ENCODE measurements around the gene GLS. TPM values are rescaled to one million over a fixed set of nuclear protein-coding genes. Genes with fewer than 3 reads are reported as not detected.

Gene GLS
- total and polyA plus RNA-seq, 9 donors = 20.2 to 141 (median 76.0) TPM

DNA sequence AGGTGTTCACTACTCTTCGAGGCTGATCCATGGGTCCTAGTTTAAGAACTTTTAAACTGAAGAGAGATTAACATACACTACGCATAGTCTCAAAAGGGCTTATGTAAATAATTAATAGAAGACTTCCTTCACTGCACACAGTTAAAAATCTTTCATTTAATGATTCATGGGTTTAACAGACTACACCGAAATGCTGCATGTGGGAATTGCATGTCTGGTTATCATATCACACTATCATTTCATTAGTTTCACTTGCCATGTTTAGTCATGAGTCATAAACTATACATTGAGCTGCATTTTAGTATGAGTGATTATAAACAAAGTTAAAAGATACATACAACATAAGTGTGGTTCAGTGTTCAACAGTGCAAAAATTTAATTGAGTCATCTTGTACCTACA, 31.2 kb downstream of the GLS start:
- H3K4me1 ChIP-seq (ENCODE audit: insufficient read depth) = no peaks in the 10 kb centered on the region
- DNase-seq = no peak
- no peaks in the 10 kb centered on the region for H3K9me3 ChIP-seq
- no peak overlapping the region for H3K4me3 ChIP-seq
- TF ChIP-seq POLR2A (IDR thresholded peaks at IDR 0.05) (no peak), EP300 (IDR thresholded peaks at IDR 0.05) (no peak)
- TF ChIP-seq, protein P1, sequence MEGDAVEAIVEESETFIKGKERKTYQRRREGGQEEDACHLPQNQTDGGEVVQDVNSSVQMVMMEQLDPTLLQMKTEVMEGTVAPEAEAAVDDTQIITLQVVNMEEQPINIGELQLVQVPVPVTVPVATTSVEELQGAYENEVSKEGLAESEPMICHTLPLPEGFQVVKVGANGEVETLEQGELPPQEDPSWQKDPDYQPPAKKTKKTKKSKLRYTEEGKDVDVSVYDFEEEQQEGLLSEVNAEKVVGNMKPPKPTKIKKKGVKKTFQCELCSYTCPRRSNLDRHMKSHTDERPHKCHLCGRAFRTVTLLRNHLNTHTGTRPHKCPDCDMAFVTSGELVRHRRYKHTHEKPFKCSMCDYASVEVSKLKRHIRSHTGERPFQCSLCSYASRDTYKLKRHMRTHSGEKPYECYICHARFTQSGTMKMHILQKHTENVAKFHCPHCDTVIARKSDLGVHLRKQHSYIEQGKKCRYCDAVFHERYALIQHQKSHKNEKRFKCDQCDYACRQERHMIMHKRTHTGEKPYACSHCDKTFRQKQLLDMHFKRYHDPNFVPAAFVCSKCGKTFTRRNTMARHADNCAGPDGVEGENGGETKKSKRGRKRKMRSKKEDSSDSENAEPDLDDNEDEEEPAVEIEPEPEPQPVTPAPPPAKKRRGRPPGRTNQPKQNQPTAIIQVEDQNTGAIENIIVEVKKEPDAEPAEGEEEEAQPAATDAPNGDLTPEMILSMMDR (IDR thresholded peaks at IDR 0.05) = no peak
- H3K36me3 ChIP-seq = no peaks in the 10 kb centered on the region
- no peaks in the 10 kb centered on the region for H3K27me3 ChIP-seq
- intact Hi-C loops (cut with DNase I) = no loop called here
- 93 to 96% (median 95%) methylated on average over 3 of the region's 3 CpGs for WGBS, 3 donors
- H3K27ac ChIP-seq = no peak overlapping the region

DNA sequence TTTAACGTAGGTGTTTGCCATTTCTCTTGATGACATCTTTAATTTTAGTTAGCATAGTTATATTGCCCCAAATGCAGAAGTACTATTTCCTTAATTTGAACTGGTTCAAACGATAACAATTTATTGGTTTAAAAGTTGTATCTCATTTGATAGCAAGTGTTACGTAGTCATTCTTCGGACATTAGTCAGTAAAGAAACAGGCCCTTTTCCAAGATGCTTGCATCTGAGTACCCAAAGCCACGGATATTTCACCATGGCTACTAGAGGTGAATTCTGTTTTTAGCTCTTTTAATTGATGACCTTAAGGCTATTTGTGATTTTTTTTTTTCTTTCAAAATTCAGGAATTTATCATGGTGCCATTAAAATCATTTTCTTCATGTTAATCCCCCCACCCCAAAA, 32.1 kb downstream of the GLS start:
- Histone ChIP-seq H3K9me3 (no peaks in the 10 kb centered on the region), H3K27me3 (no peaks in the 10 kb centered on the region), H3K27ac (no peak overlapping the region), H3K4me3 (no peak overlapping the region), H3K36me3 (no peaks in the 10 kb centered on the region), H3K4me1 (ENCODE audit: insufficient read depth) (no peaks in the 10 kb centered on the region)
- WGBS, 3 donors = 87 to 93% (median 88%) methylated on average over 5 of the region's 5 CpGs
- intact Hi-C loops (cut with DNase I) = no loop called here
- TF ChIP-seq EP300 (IDR thresholded peaks at IDR 0.05) (no peak), POLR2A (IDR thresholded peaks at IDR 0.05) (no peak)
- TF ChIP-seq, protein P1 (IDR thresholded peaks at IDR 0.05) = no peak
- DNase-seq = no peak

DNA sequence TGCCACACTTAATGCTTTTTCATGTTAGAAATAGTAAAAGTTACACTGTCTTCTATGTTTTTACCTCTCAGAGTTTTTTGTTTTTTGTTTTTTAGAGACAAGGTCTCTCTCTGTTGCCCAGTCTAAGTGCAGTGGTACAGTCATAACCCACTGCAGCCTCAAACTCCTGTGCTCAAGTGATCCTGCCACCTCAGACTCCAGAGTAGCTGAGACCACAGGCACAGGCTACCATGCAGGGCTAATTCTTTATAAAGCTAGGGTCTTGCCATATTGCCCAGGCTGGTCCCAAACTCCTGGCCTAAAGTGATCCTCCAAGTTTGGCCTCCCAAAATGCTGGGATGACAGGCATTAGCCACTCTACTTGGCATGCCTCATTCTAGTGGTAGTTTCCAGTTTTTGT, 33.1 kb downstream of the GLS start:
- no peak for DNase-seq
- intact Hi-C loops (cut with DNase I) = no loop called here
- Histone ChIP-seq H3K27me3 (no peaks in the 10 kb centered on the region), H3K27ac (no peak overlapping the region), H3K4me3 (no peak overlapping the region), H3K36me3 (no peaks in the 10 kb centered on the region), H3K4me1 (ENCODE audit: insufficient read depth) (no peaks in the 10 kb centered on the region), H3K9me3 (no peaks in the 10 kb centered on the region)
- TF ChIP-seq, protein P1 (IDR thresholded peaks at IDR 0.05) = no peak
- TF ChIP-seq EP300 (IDR thresholded peaks at IDR 0.05) = no peak
- TF ChIP-seq POLR2A (IDR thresholded peaks at IDR 0.05) = no peak

DNA sequence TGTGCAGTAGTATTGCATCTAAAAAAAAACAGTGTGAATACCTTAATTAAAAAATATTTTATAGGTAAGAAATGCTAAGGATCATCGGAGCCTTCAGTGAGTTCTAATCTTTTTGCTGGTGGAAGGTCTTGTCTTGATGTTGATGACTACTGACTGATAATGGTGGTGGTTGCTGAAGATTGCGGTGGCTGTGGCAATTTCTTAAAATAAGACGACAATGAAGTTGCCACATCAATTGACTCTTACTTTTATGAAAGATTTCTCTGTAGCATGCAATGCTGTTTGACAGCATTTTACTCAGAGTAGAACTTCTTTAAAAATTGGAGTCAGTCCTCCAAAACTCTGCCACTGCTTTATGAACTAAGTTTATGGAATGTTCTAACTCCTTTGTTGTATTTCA, 36.2 kb downstream of the GLS start:
- no peak for TF ChIP-seq EP300 (IDR thresholded peaks at IDR 0.05)
- TF ChIP-seq, protein P1 (IDR thresholded peaks at IDR 0.05) = no peak
- WGBS, 3 donors = 65 to 95% (median 85%) methylated on average over 3 of the region's 3 CpGs
- DNase-seq = no peak
- intact Hi-C loops (cut with DNase I) = no loop called here
- Histone ChIP-seq H3K4me1 (ENCODE audit: insufficient read depth) (no peaks in the 10 kb centered on the region), H3K27ac (no peak overlapping the region), H3K4me3 (no peak overlapping the region), H3K27me3 (no peaks in the 10 kb centered on the region), H3K36me3 (no peaks in the 10 kb centered on the region), H3K9me3 (no peaks in the 10 kb centered on the region)

DNA sequence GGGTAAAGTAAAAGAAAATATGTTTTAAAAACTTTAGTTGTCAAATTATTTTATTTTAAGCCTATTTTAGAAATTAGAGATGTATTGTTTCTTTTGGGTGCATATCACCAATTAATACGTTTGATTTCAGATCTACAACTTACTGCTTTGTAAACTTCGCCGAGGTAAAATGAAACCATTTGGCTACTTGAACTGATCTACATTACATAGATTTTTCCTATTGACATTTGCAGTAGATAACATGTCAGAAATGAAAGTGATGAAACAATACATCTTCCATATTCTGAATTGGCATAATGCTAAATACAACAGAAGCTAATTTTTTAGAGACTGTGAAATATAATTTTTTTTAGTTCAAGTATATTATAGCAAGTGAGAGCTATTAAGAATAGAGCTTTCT, 39.5 kb downstream of the GLS start:
- TF ChIP-seq EP300 (IDR thresholded peaks at IDR 0.05) (no peak), POLR2A (IDR thresholded peaks at IDR 0.05) (no peak)
- TF ChIP-seq, protein P1 (IDR thresholded peaks at IDR 0.05) = no peak
- 92 to 95% (median 95%) methylated on average over 3 of the region's 3 CpGs for WGBS, 3 donors
- no peak overlapping the region for H3K4me3 ChIP-seq
- no peaks in the 10 kb centered on the region for H3K9me3 ChIP-seq
- DNase-seq = no peak
- no peaks in the 10 kb centered on the region for H3K36me3 ChIP-seq
- H3K27ac ChIP-seq = no peak overlapping the region
- no peaks in the 10 kb centered on the region for H3K27me3 ChIP-seq
- intact Hi-C loops (cut with DNase I) = no loop called here
- H3K4me1 ChIP-seq (ENCODE audit: insufficient read depth) = no peaks in the 10 kb centered on the region
